Hepatocyte (in vitro differentiated cells): Measurements from ENCODE around the gene CLK1. TPM values are rescaled to one million over a fixed set of nuclear protein-coding genes. Genes with fewer than 3 reads are reported as not detected.
"Not testable (repeated sequence)": the region's sequence is repeated elsewhere in the genome, so short reads cannot be mapped to it uniquely, and the experiment has no call there.

ENCODE experiments used
- DNase-seq: peaks from one replicate; pipeline ENCODE4 v3.0.0-alpha.2; 2016; ENCODE audit warnings: low spot score
- H2AFZ ChIP-seq: fragments of 200-600 bp; sonication (generic); 2 replicates; pipeline ENCODE4 v1.6.0; 2016; ENCODE audit warnings: antibody characterized with exemption, mild to moderate bottlenecking
- H3K27ac ChIP-seq: fragments of 200-600 bp; sonication (generic); 2 replicates; pipeline ENCODE4 v1.5.1; 2016; ENCODE audit warnings: mild to moderate bottlenecking
- H3K27me3 ChIP-seq: fragments of 200-600 bp; sonication (generic); 2 replicates; pipeline ENCODE4 v1.6.1; 2016
- H3K36me3 ChIP-seq: fragments of 200-600 bp; sonication (generic); replicated peaks from 2 replicates; pipeline ENCODE4 v1.5.1; 2016; ENCODE audit warnings: low read depth; ENCODE audit not compliant: insufficient read depth
- H3K4me1 ChIP-seq: fragments of 200-600 bp; sonication (generic); 2 replicates; pipeline ENCODE4 v1.5.1; 2016; ENCODE audit warnings: mild to moderate bottlenecking, moderate library complexity; ENCODE audit not compliant: insufficient read depth
- H3K4me2 ChIP-seq: fragments of 200-600 bp; sonication (generic); 2 replicates; pipeline ENCODE4 v1.6.0; 2016
- H3K4me3 ChIP-seq: fragments of 200-600 bp; sonication (generic); 2 replicates; pipeline ENCODE4 v1.5.1; 2016; ENCODE audit warnings: mild to moderate bottlenecking
- H3K79me2 ChIP-seq: fragments of 200-600 bp; sonication (generic); 2 replicates; pipeline ENCODE4 v1.6.0; 2017; ENCODE audit warnings: mild to moderate bottlenecking
- H3K9me2 ChIP-seq: fragments of 200-600 bp; sonication (generic); replicated peaks from 2 replicates; pipeline ENCODE4 v1.6.0; 2017; ENCODE audit warnings: mild to moderate bottlenecking; ENCODE audit not compliant: insufficient read depth
- H3K9me3 ChIP-seq: fragments of 200-600 bp; sonication (generic); 2 replicates; pipeline ENCODE4 v1.5.1; 2016; ENCODE audit warnings: low read depth, mild to moderate bottlenecking
- H4K20me1 ChIP-seq: fragments of 200-600 bp; sonication (generic); 2 replicates; pipeline ENCODE4 v1.6.0; 2016; ENCODE audit warnings: mild to moderate bottlenecking; ENCODE audit not compliant: insufficient read depth, poor library complexity, severe bottlenecking
- CTCF ChIP-seq: fragments of 200-600 bp; sonication (generic); IDR thresholded peaks from 2 replicates; pipeline ENCODE4 v1.5.1; 2016; ENCODE audit warnings: antibody characterized with exemption, mild to moderate bottlenecking; ENCODE audit not compliant: poor library complexity
- EZH2 ChIP-seq: fragments of 200-600 bp; sonication (generic); IDR thresholded peaks from 2 replicates; pipeline ENCODE4 v1.6.1; 2016; ENCODE audit warnings: antibody characterized with exemption, mild to moderate bottlenecking, borderline replicate concordance
- EZH2phosphoT487 ChIP-seq: fragments of 200-600 bp; sonication (generic); IDR thresholded peaks from one replicate; pipeline ENCODE4 v1.6.1; 2018; ENCODE audit warnings: antibody characterized with exemption, mild to moderate bottlenecking, low read depth, moderate library complexity; ENCODE audit not compliant: unreplicated experiment, severe bottlenecking
- WGBS: methylation state at CpG from one replicate; pipeline ENCODE4 v1.1.6; 2016; ENCODE audit warnings: low lambda C conversion rate; ENCODE audit errors: missing lambda C conversion rate; 5-methylcytosine and 5-hydroxymethylcytosine counted together
- polyA plus RNA-seq: library from polyadenylated mRNA; unstranded; fragments of >200 nt; fragmentation: Nextera tagmentation; extraction: Ambion mirVana; gene quantifications from 2 replicates; pipeline ENCODE4 v1.2.1, GENCODE V29; 2016
- total RNA-seq: library from RNA; depleted of rRNA; stranded (reverse); fragments of >200 nt; gene quantifications from 2 replicates; pipeline ENCODE4 v1.2.3, GENCODE V29; 2014

CLK1 gene
- total and polyA plus RNA-seq, 2 experiments from 2014 or later, result 51.0 to 98.4 TPM

- H3K9me3 ChIP-seq, result no peaks in the 10 kb centered on the region
- 97% methylated on average over 5 of the region's 5 CpGs for WGBS
- H3K79me2 ChIP-seq, result peaks cover 10% of the 10 kb centered on the region
- H3K36me3 ChIP-seq, result peaks cover 6% of the 10 kb centered on the region
- H3K27me3 ChIP-seq, result no peaks in the 10 kb centered on the region
- H3K4me3 ChIP-seq, result no peak overlapping the region
- H3K4me2 ChIP-seq, result no peak overlapping the region
- no peak overlapping the region for H2AFZ ChIP-seq
- no peak for TF ChIP-seq EZH2
- no peak for TF ChIP-seq EZH2phosphoT487
- no peak for TF ChIP-seq CTCF
- no peak for DNase-seq
- H4K20me1 ChIP-seq, result peaks cover 6% of the 10 kb centered on the region
- no peaks in the 10 kb centered on the region for H3K9me2 ChIP-seq
- H3K4me1 ChIP-seq, result no peaks in the 10 kb centered on the region
- no peak overlapping the region for H3K27ac ChIP-seq
Measured at GRCh38 chr2:200820573-200821234, 43.8 kb downstream of the CLK1 start.

GRCh38 chr2:200818732-200819131 lies 45.7 kb downstream of the CLK1 start:
- H3K9me3 ChIP-seq, H2AFZ ChIP-seq, H3K36me3 ChIP-seq, H3K4me3 ChIP-seq, H3K27ac ChIP-seq, H3K4me2 ChIP-seq, DNase-seq, H3K9me2 ChIP-seq, H3K4me1 ChIP-seq, H3K27me3 ChIP-seq: not testable (repeated sequence)
- peaks cover 30% of the 10 kb centered on the region for H3K79me2 ChIP-seq
- peaks cover 24% of the 10 kb centered on the region for H4K20me1 ChIP-seq
- 90% methylated on average over 3 of the region's 3 CpGs for WGBS

DNA sequence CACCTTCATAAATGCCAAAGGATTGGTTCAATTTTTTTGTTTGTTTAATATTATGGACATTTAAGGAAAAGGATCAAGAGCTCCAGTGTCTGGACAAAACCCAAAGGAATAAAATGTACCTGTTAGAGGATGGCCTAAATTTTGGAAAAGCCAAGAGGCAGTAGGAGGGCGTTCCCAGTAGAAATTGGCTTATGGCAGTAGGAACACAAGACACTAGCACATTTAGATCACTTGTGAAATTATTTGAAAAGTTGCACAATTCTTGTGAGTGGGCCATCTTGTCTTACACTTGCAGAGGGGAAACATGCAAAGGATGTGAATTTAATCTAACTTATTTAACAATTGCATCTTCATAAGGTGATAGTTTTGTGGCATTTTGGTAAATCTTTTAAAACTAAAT lies 49.5 kb downstream of the CLK1 start:
- TF ChIP-seq CTCF, result no peak
- Histone ChIP-seq H4K20me1 (peaks cover 37% of the 10 kb centered on the region), H3K27ac (no peak overlapping the region), H3K9me3 (no peaks in the 10 kb centered on the region), H3K79me2 (peaks cover 49% of the 10 kb centered on the region), H3K27me3 (no peaks in the 10 kb centered on the region), H2AFZ (no peak overlapping the region), H3K4me2 (no peak overlapping the region), H3K4me3 (no peak overlapping the region), H3K4me1 (peaks cover 20% of the 10 kb centered on the region), H3K36me3 (peaks cover 6% of the 10 kb centered on the region), H3K9me2 (no peaks in the 10 kb centered on the region)
- no peak for DNase-seq
- 94% methylated on average over 1 of the region's 1 CpG for WGBS

DNA sequence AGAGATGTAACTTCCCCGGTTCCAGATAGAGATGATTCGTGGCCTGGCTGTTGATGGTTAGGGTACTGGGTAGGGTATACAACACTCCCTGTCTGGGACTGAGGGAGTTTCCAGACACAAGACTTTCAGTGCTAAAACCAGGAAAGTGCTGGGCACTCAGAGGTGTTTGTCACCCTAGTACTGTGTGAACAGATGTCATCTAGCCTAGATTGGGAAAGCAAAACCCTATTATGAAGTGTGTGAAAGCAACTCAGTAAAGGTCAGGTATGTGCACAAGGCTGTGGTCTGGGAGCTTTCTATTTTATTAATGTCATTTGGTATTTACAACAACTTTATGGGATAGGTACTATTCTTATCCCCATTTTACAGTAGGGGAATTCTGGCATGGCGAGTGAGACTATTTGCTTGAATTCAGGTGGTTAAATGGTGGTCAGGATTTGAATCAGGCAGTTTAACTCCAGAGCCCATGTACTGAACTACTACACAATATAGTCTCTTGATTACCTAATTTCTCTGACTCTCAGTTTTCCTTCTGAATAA lies 50.1 kb downstream of the CLK1 start:
- DNase-seq, result no peak
- peak overlapping the region; percentile 89 for H3K4me2 ChIP-seq
- no peaks in the 10 kb centered on the region for H3K9me3 ChIP-seq
- peaks cover 49% of the 10 kb centered on the region for H3K79me2 ChIP-seq
- WGBS, result 93% methylated on average over 3 of the region's 3 CpGs
- H3K36me3 ChIP-seq, result peaks cover 6% of the 10 kb centered on the region
- no peak overlapping the region for H2AFZ ChIP-seq
- TF ChIP-seq CTCF (no peak), EZH2phosphoT487 (no peak), EZH2 (no peak)
- H4K20me1 ChIP-seq, result peaks cover 37% of the 10 kb centered on the region
- no peak overlapping the region for H3K27ac ChIP-seq
- H3K27me3 ChIP-seq, result no peaks in the 10 kb centered on the region
- no peak overlapping the region for H3K4me3 ChIP-seq
- peaks cover 25% of the 10 kb centered on the region for H3K4me1 ChIP-seq
- H3K9me2 ChIP-seq, result no peaks in the 10 kb centered on the region
